H9 (cell line): Measurements from ENCODE around the gene UPB1. TPM values are rescaled to one million over a fixed set of nuclear protein-coding genes. Genes with fewer than 3 reads are reported as not detected.

Experiments
- DNase-seq: peaks from one replicate; pipeline ENCODE4 v3.0.0-alpha.2; 2017
- H2AFZ ChIP-seq: one replicate; pipeline ENCODE4 v1.6.1; 2013; ENCODE audit warnings: mild to moderate bottlenecking, low read length, control low read depth, moderate library complexity
- H2AK5ac ChIP-seq: 2 replicates; pipeline ENCODE4 v1.6.1; 2013; ENCODE audit warnings: low read length, control low read depth, mixed read lengths; ENCODE audit not compliant: insufficient read length
- H2BK120ac ChIP-seq: one replicate; pipeline ENCODE4 v1.6.1; 2013; ENCODE audit warnings: low read depth, mild to moderate bottlenecking, low read length, control low read depth, inconsistent platforms; ENCODE audit not compliant: poor library complexity, severe bottlenecking
- H2BK12ac ChIP-seq: 2 replicates; pipeline ENCODE4 v1.6.1; 2013; ENCODE audit warnings: low read length, control low read depth, mixed read lengths, low read depth; ENCODE audit not compliant: insufficient read length
- H2BK15ac ChIP-seq: 2 replicates; pipeline ENCODE4 v1.6.1; 2013; ENCODE audit warnings: low read depth, low read length, control low read depth
- H2BK20ac ChIP-seq: one replicate; pipeline ENCODE4 v1.6.1; 2013; ENCODE audit warnings: low read depth, mild to moderate bottlenecking, low read length, control low read depth, inconsistent platforms; ENCODE audit not compliant: poor library complexity, severe bottlenecking
- H2BK5ac ChIP-seq: 2 replicates; pipeline ENCODE4 v1.6.1; 2013; ENCODE audit warnings: low read length, control low read depth, mixed read lengths; ENCODE audit not compliant: insufficient read length
- H3K14ac ChIP-seq: 2 replicates; pipeline ENCODE4 v1.6.1; 2013; ENCODE audit warnings: low read length, control low read depth; ENCODE audit not compliant: insufficient read depth
- H3K18ac ChIP-seq: 2 replicates; pipeline ENCODE4 v1.6.1; 2013; ENCODE audit warnings: low read depth, mild to moderate bottlenecking, mixed read lengths, low read length, control low read depth; ENCODE audit not compliant: insufficient read length
- H3K23ac ChIP-seq: 2 replicates; pipeline ENCODE4 v1.6.1; 2013; ENCODE audit warnings: low read length, control low read depth, mixed read lengths, low read depth; ENCODE audit not compliant: insufficient read length
- H3K23me2 ChIP-seq: 2 replicates; pipeline ENCODE4 v1.6.1; 2013; ENCODE audit warnings: low read depth, mild to moderate bottlenecking, mixed read lengths, low read length, control low read depth; ENCODE audit not compliant: insufficient read length, poor library complexity, severe bottlenecking
- H3K27ac ChIP-seq: 2 replicates; pipeline ENCODE4 v1.5.1; 2013; ENCODE audit warnings: low read length, control low read depth, mixed read lengths, low read depth; ENCODE audit not compliant: insufficient read length
- H3K27me3 ChIP-seq: 2 replicates; pipeline ENCODE4 v1.6.1; 2013; ENCODE audit warnings: low read length, control low read depth, inconsistent platforms; ENCODE audit not compliant: insufficient read depth
- H3K4ac ChIP-seq: 2 replicates; pipeline ENCODE4 v1.6.1; 2013; ENCODE audit warnings: low read depth, mild to moderate bottlenecking, control low read depth, inconsistent platforms, low read length, moderate library complexity
- H3K4me1 ChIP-seq: 2 replicates; pipeline ENCODE4 v1.6.1; 2013; ENCODE audit warnings: low read length, control low read depth, inconsistent platforms; ENCODE audit not compliant: insufficient read depth
- H3K4me2 ChIP-seq: 2 replicates; pipeline ENCODE4 v1.6.1; 2013; ENCODE audit warnings: low read length, control low read depth, mixed read lengths; ENCODE audit not compliant: insufficient read length, insufficient read depth
- H3K56ac ChIP-seq: 2 replicates; pipeline ENCODE4 v1.6.1; 2013; ENCODE audit warnings: low read depth, mild to moderate bottlenecking, mixed read lengths, low read length, control low read depth; ENCODE audit not compliant: insufficient read length
- H3K79me1 ChIP-seq: 2 replicates; pipeline ENCODE4 v1.6.1; 2013; ENCODE audit warnings: low read depth, mild to moderate bottlenecking, moderate library complexity, low read length, control low read depth, inconsistent platforms; ENCODE audit not compliant: insufficient read depth, poor library complexity, severe bottlenecking
- H3K79me2 ChIP-seq: 2 replicates; pipeline ENCODE4 v1.6.1; 2013; ENCODE audit warnings: low read length, control low read depth, inconsistent platforms; ENCODE audit not compliant: insufficient read depth
- H3K9ac ChIP-seq: 2 replicates; pipeline ENCODE4 v1.6.1; 2013; ENCODE audit warnings: low read length, control low read depth, mixed read lengths; ENCODE audit not compliant: insufficient read length; ENCODE audit errors: extremely low read depth
- H3K9me3 ChIP-seq: one replicate; pipeline ENCODE4 v1.6.1; 2013; ENCODE audit warnings: low read depth, low read length, inconsistent platforms; ENCODE audit not compliant: control insufficient read depth
- H3T11ph ChIP-seq: one replicate; pipeline ENCODE4 v1.6.1; 2013; ENCODE audit warnings: mild to moderate bottlenecking, low read length, control low read depth, inconsistent platforms
- H4K20me1 ChIP-seq: one replicate; pipeline ENCODE4 v1.6.1; 2013; ENCODE audit not compliant: control insufficient read depth, insufficient read length, insufficient read depth
- H4K5ac ChIP-seq: 2 replicates; pipeline ENCODE4 v1.6.1; 2013; ENCODE audit warnings: low read depth, mild to moderate bottlenecking, mixed read lengths, low read length, control low read depth; ENCODE audit not compliant: insufficient read length
- H4K8ac ChIP-seq: replicated peaks from 2 replicates; pipeline ENCODE4 v1.6.1; 2013; ENCODE audit warnings: low read length, control low read depth, mixed read lengths, low read depth; ENCODE audit not compliant: insufficient read length
- H4K91ac ChIP-seq: 2 replicates; pipeline ENCODE4 v1.6.1; 2013; ENCODE audit warnings: low read depth, mild to moderate bottlenecking, moderate library complexity, mixed read lengths, low read length, control low read depth; ENCODE audit not compliant: insufficient read length
- H3K27ac Mint-ChIP-seq, 3 experiments: 2 replicates in 2 of 3; 3 replicates in 1 of 3; pipeline ENCODE4 v1.8.0; 2020 to 2021; ENCODE audit warnings: mixed read lengths in 3 of 3, mild to moderate bottlenecking in 1 of 3, moderate library complexity in 1 of 3
- H3K27me3 Mint-ChIP-seq: 2 replicates; pipeline ENCODE4 v1.8.0; 2021; ENCODE audit warnings: low read depth, mild to moderate bottlenecking, moderate library complexity, mixed read lengths
- H3K36me3 Mint-ChIP-seq, 3 experiments: 2 replicates in 2 of 3; 3 replicates in 1 of 3; pipeline ENCODE4 v1.8.0; 2020 to 2021; ENCODE audit warnings: low read depth in 3 of 3, mixed read lengths in 3 of 3; ENCODE audit not compliant: insufficient read depth in 1 of 3
- H3K4me1 Mint-ChIP-seq, 2 experiments: 2 replicates each; pipeline ENCODE4 v1.8.0; 2020; ENCODE audit warnings: mixed read lengths in 2 of 2
- H3K4me3 Mint-ChIP-seq, 2 experiments: 2 replicates in 1 of 2; 3 replicates in 1 of 2; pipeline ENCODE4 v1.8.0; 2020 to 2021; ENCODE audit warnings: mild to moderate bottlenecking in 2 of 2, mixed read lengths in 2 of 2, moderate library complexity in 1 of 2
- H3K9me3 Mint-ChIP-seq, 2 experiments: 2 replicates in 1 of 2; 3 replicates in 1 of 2; pipeline ENCODE4 v1.8.0; 2020; ENCODE audit warnings: mild to moderate bottlenecking in 2 of 2, mixed read lengths in 2 of 2, moderate library complexity in 1 of 2
- WGBS: extraction: QIAGEN DNeasy Blood & Tissue Kit; methylation state at CpG from one replicate; pipeline ENCODE4 v1.1.7; 2013; ENCODE audit warnings: missing lambda C conversion rate, low lambda C conversion rate, mixed read lengths; ENCODE audit not compliant: insufficient read length; ENCODE audit errors: extremely low coverage; 5-methylcytosine and 5-hydroxymethylcytosine counted together
- total RNA-seq: library from RNA; stranded (reverse); gene quantifications from 2 replicates; pipeline ENCODE4 v1.2.1, GENCODE V29; 2021
- TF ChIP-seq, protein P1 (sequence below): fragments of 200-600 bp; sonication (generic); conservative IDR thresholded peaks from 3 replicates; pipeline ENCODE4 v1.8.0; 2021; ENCODE audit warnings: antibody characterized with exemption, mild to moderate bottlenecking

Gene UPB1
- total RNA-seq, 1 experiment from 2014 or later = not detected

DNA sequence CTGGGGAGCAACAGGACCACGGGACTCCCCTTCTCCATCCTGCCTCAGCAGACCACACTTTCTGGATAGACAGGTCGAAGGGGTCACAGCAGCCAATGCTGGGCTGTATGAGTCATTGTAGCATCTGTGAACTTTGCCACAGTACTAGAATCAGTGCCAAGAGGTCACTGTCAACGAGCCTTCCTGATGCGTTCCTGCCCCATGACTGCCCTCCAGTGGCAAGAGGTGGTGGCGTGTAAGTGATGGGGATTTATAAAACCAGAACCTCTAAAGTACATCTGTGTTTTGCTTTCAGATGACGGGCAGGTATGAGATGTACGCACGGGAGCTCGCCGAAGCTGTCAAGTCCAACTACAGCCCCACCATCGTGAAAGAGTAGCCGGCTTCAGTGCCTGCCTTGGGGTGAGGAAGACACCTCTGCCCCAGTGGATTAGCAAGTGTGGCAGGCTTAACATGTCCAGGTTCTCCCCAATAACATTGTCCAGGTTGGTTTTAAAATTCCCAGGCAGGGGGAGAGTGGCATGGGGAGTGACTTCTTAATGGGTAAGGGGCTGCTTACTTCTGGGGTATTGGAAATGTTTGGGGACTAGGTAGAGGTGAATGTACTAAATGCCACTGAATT is 30.4 kb downstream of the UPB1 start:
- TF ChIP-seq, protein P1, sequence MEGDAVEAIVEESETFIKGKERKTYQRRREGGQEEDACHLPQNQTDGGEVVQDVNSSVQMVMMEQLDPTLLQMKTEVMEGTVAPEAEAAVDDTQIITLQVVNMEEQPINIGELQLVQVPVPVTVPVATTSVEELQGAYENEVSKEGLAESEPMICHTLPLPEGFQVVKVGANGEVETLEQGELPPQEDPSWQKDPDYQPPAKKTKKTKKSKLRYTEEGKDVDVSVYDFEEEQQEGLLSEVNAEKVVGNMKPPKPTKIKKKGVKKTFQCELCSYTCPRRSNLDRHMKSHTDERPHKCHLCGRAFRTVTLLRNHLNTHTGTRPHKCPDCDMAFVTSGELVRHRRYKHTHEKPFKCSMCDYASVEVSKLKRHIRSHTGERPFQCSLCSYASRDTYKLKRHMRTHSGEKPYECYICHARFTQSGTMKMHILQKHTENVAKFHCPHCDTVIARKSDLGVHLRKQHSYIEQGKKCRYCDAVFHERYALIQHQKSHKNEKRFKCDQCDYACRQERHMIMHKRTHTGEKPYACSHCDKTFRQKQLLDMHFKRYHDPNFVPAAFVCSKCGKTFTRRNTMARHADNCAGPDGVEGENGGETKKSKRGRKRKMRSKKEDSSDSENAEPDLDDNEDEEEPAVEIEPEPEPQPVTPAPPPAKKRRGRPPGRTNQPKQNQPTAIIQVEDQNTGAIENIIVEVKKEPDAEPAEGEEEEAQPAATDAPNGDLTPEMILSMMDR = peak; percentile 86
- no peak overlapping the region for H2AFZ ChIP-seq

More for the DNA sequence above, 30.4 kb downstream of the UPB1 start:
- no peaks in the 10 kb centered on the region for H3K23me2 ChIP-seq
- H3K4me1 ChIP-seq = no peaks in the 10 kb centered on the region; the same call in 1 of the 2 replicates
- no peak overlapping the region for H2BK5ac ChIP-seq
- Mint-ChIP-seq H3K27me3 (no peaks in the 10 kb centered on the region), H3K4me3 (no peak overlapping the region), H3K36me3 (no peaks in the 10 kb centered on the region), H3K4me1 (peaks cover 13 to 18% of the 10 kb centered on the region in 2 experiments), H3K27ac (no peak overlapping the region), H3K9me3 (no peaks in the 10 kb centered on the region)
- no peak overlapping the region for H3K18ac ChIP-seq
- no peak overlapping the region for H3K4ac ChIP-seq
- no peak overlapping the region for H3T11ph ChIP-seq
- DNase-seq = peak; percentile 85
- WGBS = no CpG with 5 or more reads among the region's 12 CpGs
- H3K79me2 ChIP-seq = no peaks in the 10 kb centered on the region
- H4K91ac ChIP-seq = no peak overlapping the region
- H3K4me2 ChIP-seq = no peak overlapping the region
- no peak overlapping the region for H3K27ac ChIP-seq
- H4K8ac ChIP-seq = no peak overlapping the region
- no peaks in the 10 kb centered on the region for H3K9me3 ChIP-seq
- H3K14ac ChIP-seq = no peak overlapping the region
- H4K20me1 ChIP-seq = no peaks in the 10 kb centered on the region
- no peaks in the 10 kb centered on the region for H3K79me1 ChIP-seq
- no peak overlapping the region for H2BK12ac ChIP-seq
- H2BK15ac ChIP-seq = no peak overlapping the region
- no peak overlapping the region for H2BK120ac ChIP-seq
- H3K27me3 ChIP-seq = no peaks in the 10 kb centered on the region
- H3K23ac ChIP-seq = no peak overlapping the region
- no peak overlapping the region for H3K56ac ChIP-seq
- no peak overlapping the region for H4K5ac ChIP-seq
- no peak overlapping the region for H3K9ac ChIP-seq
- no peak overlapping the region for H2AK5ac ChIP-seq
- no peak overlapping the region for H2BK20ac ChIP-seq
